Vagina (tissue), 2 donors: ENCODE results near the gene SMARCC2.

ENCODE experiments used
- CTCF ChIP-seq, 3 experiments: fragments of 450-650 bp in 2 of 3; fragments of 200-600 bp in 1 of 3; sonication (generic) in 1 of 3; IDR thresholded peaks; one replicate each; pipeline ENCODE4 v1.5.1; 2017 to 2019; ENCODE audit warnings: antibody characterized with exemption in 3 of 3, mild to moderate bottlenecking in 2 of 3, moderate library complexity in 2 of 3
- POLR2A ChIP-seq, 2 donors: fragments of 450-650 bp; IDR thresholded peaks; one replicate each; pipeline ENCODE4 v1.6.1; 2017; ENCODE audit warnings: antibody characterized with exemption in 2 of 2, mild to moderate bottlenecking in 2 of 2, moderate library complexity in 2 of 2

GRCh38 chr12:56157201-56158028 lies 31.9 kb downstream of the SMARCC2 start:
- peak; percentile 6 to 81 (median 62) for TF ChIP-seq CTCF (IDR thresholded peaks at IDR 0.05)
- peak in 1 of 2 donors; percentile 55 for TF ChIP-seq POLR2A (IDR thresholded peaks at IDR 0.05)
